PFSK-1 (cell line): ENCODE measurements around the gene PXMP2.

Experiments
- FOXP2 ChIP-seq: optimal IDR thresholded peaks from 2 replicates; pipeline ENCODE3; 2011; ENCODE audit warnings: borderline replicate concordance, control low read depth, inconsistent platforms; ENCODE audit not compliant: insufficient read depth; ENCODE audit errors: extremely low read length, extremely low read depth
- POLR2AphosphoS5 ChIP-seq: IDR thresholded peaks from 2 replicates; pipeline ENCODE4 v1.6.1; 2012; ENCODE audit warnings: low read depth, mild to moderate bottlenecking, control low read depth, low read length, moderate library complexity
- REST ChIP-seq, 2 experiments: IDR thresholded peaks; 2 replicates each; pipeline versions ENCODE4 v1.6.1 to v1.8.0; 2011 to 2012; ENCODE audit warnings: low read depth in 2 of 2, low read length in 2 of 2, control low read depth in 1 of 2, inconsistent platforms in 1 of 2, mild to moderate bottlenecking in 1 of 2, moderate library complexity in 1 of 2; ENCODE audit not compliant: insufficient read depth in 1 of 2
- SIN3A ChIP-seq: IDR thresholded peaks from 2 replicates; pipeline ENCODE4 v1.6.1; 2012; ENCODE audit warnings: mild to moderate bottlenecking, low read length, moderate library complexity, borderline replicate concordance; ENCODE audit not compliant: insufficient read depth
- TAF1 ChIP-seq: IDR thresholded peaks from 2 replicates; pipeline ENCODE4 v1.6.1; 2012; ENCODE audit warnings: low read length, control low read depth, borderline replicate concordance; ENCODE audit not compliant: insufficient read depth

Gene PXMP2

DNA sequence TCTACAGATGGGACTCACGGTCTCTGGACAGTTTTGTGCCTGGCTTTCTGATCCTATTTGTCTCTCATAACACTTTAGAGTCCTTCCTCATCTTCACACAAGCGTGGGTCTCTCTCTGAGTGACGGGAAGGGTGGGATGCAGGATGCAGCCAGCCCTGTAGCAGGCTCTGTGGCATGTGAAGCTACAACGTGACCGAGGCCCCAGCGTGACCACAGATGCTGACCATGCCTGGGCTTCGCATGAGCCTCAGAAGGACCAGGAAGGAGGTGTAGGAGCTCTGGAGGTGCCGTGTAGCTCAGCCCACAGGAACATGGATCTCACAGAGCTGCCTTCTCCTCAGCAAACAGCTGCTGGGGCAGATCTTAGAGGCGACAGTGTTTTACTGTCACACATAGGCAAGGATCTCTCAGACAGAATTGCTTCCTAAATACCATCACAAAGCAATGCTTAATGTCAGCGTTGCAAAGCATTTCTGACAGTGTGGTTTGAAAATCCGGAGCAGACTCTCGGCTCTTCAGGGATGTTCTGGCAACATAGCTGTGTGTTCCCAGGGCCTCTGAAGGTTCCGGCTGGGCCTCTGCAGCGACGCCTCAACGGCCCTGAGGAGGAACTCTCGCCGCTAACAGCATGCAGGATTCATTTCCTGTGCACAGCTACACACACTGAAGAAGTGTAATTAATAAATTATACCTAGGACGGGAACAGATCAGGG, 52.4 kb downstream of the PXMP2 start:
- no peak for TF ChIP-seq TAF1
- TF ChIP-seq REST (IDR thresholded peaks at IDR 0.05; ENCODE audit: insufficient read depth in 1 of 2, low read depth in 2 of 2, low read length in 2 of 2) = no peak
- TF ChIP-seq FOXP2 = no peak
- TF ChIP-seq SIN3A = no peak
- TF ChIP-seq POLR2AphosphoS5 = no peak

DNA sequence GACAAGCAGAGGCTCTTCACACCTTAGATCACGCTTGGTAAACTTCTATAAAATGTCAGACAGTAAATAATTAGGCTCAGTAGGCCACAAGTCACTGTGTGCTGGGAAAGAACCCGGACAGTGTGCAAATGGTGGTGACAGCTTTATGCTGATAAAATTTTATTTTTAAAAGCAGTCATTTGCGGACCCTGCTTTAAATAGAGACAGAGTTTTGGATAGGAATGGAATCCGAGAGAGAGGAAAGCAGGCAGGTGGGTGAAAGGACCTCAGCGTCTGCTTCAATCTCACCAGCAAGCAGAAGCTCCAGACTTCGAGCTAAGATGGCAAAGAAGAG, 52.9 kb downstream of the PXMP2 start:
- TF ChIP-seq FOXP2 (no peak), REST (IDR thresholded peaks at IDR 0.05; ENCODE audit: insufficient read depth in 1 of 2, low read depth in 2 of 2, low read length in 2 of 2) (no peak), TAF1 (no peak), POLR2AphosphoS5 (no peak), SIN3A (no peak)

DNA sequence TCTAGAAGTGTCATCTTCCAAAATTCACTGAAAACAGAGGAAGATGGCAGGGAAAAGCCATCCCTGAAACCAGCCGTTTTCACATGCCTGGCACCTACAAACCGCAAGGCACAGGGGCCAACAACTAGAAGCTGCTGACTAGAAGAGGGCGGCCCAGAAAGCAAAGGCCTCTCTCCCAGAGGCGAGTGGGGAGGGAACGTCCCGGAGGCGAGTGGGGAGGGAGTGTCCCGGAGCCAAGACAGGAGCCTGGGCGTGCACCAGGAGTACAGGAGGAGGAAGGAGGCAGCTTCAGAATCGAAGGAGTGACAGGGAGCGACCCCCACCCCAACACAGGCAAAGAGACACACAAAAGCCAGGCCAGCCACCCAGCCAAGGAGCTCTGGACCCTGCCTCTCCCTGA, 53.3 kb downstream of the PXMP2 start:
- TF ChIP-seq FOXP2 (no peak), SIN3A (no peak), POLR2AphosphoS5 (no peak; the same call in 1 of the 2 replicates), REST (IDR thresholded peaks at IDR 0.05; ENCODE audit: insufficient read depth in 1 of 2, low read depth in 2 of 2, low read length in 2 of 2) (no peak), TAF1 (no peak)

GRCh38 chr12:132741620-132742019, 54.2 kb downstream of the PXMP2 start:
- TF ChIP-seq SIN3A = no peak
- TF ChIP-seq REST (IDR thresholded peaks at IDR 0.05; ENCODE audit: insufficient read depth in 1 of 2, low read depth in 2 of 2, low read length in 2 of 2) = no peak
- no peak for TF ChIP-seq TAF1
- no peak for TF ChIP-seq FOXP2
